HEK293 (cell line): ENCODE results near the gene FOSB.

Experiments used
- CTCF ChIP-seq: fragments of 450-650 bp; formaldehyde crosslinking; IDR thresholded peaks from 2 replicates; pipeline ENCODE4 v1.5.1; 2016; ENCODE audit warnings: missing biosample characterization, missing genetic modification characterization
- HOXA7 ChIP-seq: sonication (generic); formaldehyde crosslinking; IDR thresholded peaks from 2 replicates; pipeline ENCODE4 v1.8.1; 2022; ENCODE audit warnings: missing genetic modification reagents, borderline replicate concordance
- SP2 ChIP-seq: fragments of 450-650 bp; formaldehyde crosslinking; IDR thresholded peaks from 2 replicates; pipeline ENCODE4 v1.5.1; 2016; ENCODE audit warnings: missing biosample characterization, missing genetic modification characterization
- TSHZ1 ChIP-seq: fragments of 450-650 bp; formaldehyde crosslinking; IDR thresholded peaks from 2 replicates; pipeline ENCODE4 v1.5.1; 2016; ENCODE audit warnings: missing biosample characterization, missing genetic modification characterization, borderline replicate concordance
- ZBTB49 ChIP-seq: fragments of 450-650 bp; formaldehyde crosslinking; IDR thresholded peaks from 2 replicates; pipeline ENCODE4 v1.5.1; 2016; ENCODE audit warnings: missing biosample characterization, missing genetic modification characterization, low read depth
- ZNF148 ChIP-seq: fragments of 450-650 bp; formaldehyde crosslinking; IDR thresholded peaks from 2 replicates; pipeline ENCODE4 v1.5.0; 2017; ENCODE audit warnings: missing biosample characterization, missing genetic modification characterization, borderline replicate concordance
- ZNF202 ChIP-seq: fragments of 450-650 bp; formaldehyde crosslinking; IDR thresholded peaks from 2 replicates; pipeline ENCODE4 v1.5.1; 2016; ENCODE audit warnings: missing biosample characterization, missing genetic modification characterization, borderline replicate concordance
- ZNF560 ChIP-seq: fragments of 450-650 bp; formaldehyde crosslinking; IDR thresholded peaks from 2 replicates; pipeline ENCODE4 v1.5.1; 2017; ENCODE audit warnings: missing biosample characterization, missing genetic modification characterization, borderline replicate concordance
- ZNF670 ChIP-seq: fragments of 450-650 bp; formaldehyde crosslinking; IDR thresholded peaks from 2 replicates; pipeline ENCODE4 v1.5.1; 2016; ENCODE audit warnings: missing biosample characterization, missing genetic modification characterization, low read depth
- ZNF777 ChIP-seq: fragments of 450-650 bp; formaldehyde crosslinking; IDR thresholded peaks from 2 replicates; pipeline ENCODE4 v1.5.1; 2017; ENCODE audit warnings: missing biosample characterization, missing genetic modification characterization, borderline replicate concordance

GRCh38 chr19:45496349-45496953 lies 28.7 kb downstream of the FOSB start:
- TF ChIP-seq HOXA7 (CRISPR knock-in tag) (no peak), CTCF (tag by site-specific recombination) (no peak), ZBTB49 (tag by site-specific recombination) (no peak), ZNF202 (tag by site-specific recombination) (no peak), SP2 (tag by site-specific recombination) (no peak), ZNF670 (tag by site-specific recombination) (no peak), ZNF777 (no peak; the same call in 1 of the 2 replicates), ZNF148 (no peak), ZNF560 (tag by site-specific recombination) (no peak), TSHZ1 (tag by site-specific recombination) (no peak)
